ENCODE data around the gene ATP8A2. TPM values are rescaled to one million over a fixed set of nuclear protein-coding genes. Genes with fewer than 3 reads are reported as not detected.
"Not testable (repeated sequence)": the region's sequence is repeated elsewhere in the genome, so short reads cannot be mapped to it uniquely, and the experiment has no call there.

The ATP8A2 gene
- total and polyA plus RNA-seq, 2 of the 8 experiments (the other 6 are each of a cell fraction or from before 2014, with no cell fraction given) = 2.4 to 8.3 TPM

DNA sequence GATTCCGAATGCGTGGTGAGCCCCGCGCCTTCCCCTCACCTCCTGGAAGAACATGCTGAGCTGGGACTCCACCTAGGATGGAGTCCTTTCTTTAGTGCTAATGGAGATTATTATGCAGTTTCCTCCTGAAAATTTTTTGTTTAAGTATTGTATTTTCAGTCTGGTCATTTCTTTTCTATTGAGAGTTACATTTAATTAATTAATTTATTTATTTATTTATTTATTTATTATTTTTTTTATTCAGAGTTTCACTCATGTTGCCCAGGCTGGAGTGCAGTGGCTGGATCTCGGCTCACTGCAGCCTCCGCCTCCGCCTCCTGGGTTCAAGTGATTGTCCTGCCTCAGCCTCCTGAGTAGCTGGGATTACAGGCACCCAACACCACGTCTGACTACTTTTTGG is 400.8 kb downstream of the ATP8A2 start:
- not testable (repeated sequence) for H4K8ac ChIP-seq (ENCODE audit: extremely low read depth, insufficient read depth, low read length); H3K36me3 ChIP-seq (ENCODE audit: control insufficient read depth in 2 of 4, insufficient read depth in 4 of 4, low read length in 3 of 4); H2BK5ac ChIP-seq (ENCODE audit: low read depth, low read length); H2AFZ ChIP-seq (ENCODE audit: low read length); H3K56ac ChIP-seq (replicated peaks; ENCODE audit: insufficient read length, low read depth, low read length); H4K5ac ChIP-seq (ENCODE audit: insufficient read length, low read depth, low read length); H3K4me2 ChIP-seq (ENCODE audit: insufficient read depth in 1 of 2, low read depth in 2 of 2, low read length in 2 of 2); H3K23me2 ChIP-seq (ENCODE audit: low read depth, low read length); H3K18ac ChIP-seq (ENCODE audit: extremely low read depth, low read length); DNase-seq (ENCODE audit: low read depth in 1 of 2, low spot score in 2 of 2); H2AK5ac ChIP-seq (ENCODE audit: low read depth, low read length); H3K27me3 ChIP-seq (replicated peaks in 1 of 4; ENCODE audit: control insufficient read depth in 3 of 4, extremely low read depth in 1 of 4, insufficient read depth in 3 of 4, low read length in 3 of 4); H3K27ac ChIP-seq (ENCODE audit: low read depth, low read length); H4K20me1 ChIP-seq (replicated peaks in 1 of 2; ENCODE audit: control insufficient read depth in 1 of 2, insufficient read depth in 2 of 2, low read length in 2 of 2); H3K14ac ChIP-seq (ENCODE audit: insufficient read length); H3K23ac ChIP-seq (ENCODE audit: insufficient read length); H3K9ac ChIP-seq (replicated peaks in 1 of 4; ENCODE audit: extremely low read depth in 1 of 4, low read depth in 3 of 4, low read length in 3 of 4); H2BK15ac ChIP-seq (ENCODE audit: low read length); H2BK12ac ChIP-seq (ENCODE audit: low read depth, low read length); H2BK120ac ChIP-seq (replicated peaks; ENCODE audit: low read depth, low read length); H3K79me1 ChIP-seq (ENCODE audit: low read depth, low read length); H3K4me3 ChIP-seq (ENCODE audit: extremely low read depth in 1 of 4, insufficient read depth in 2 of 4, low read depth in 3 of 4, low read length in 4 of 4); H3K9me3 ChIP-seq (ENCODE audit: insufficient read depth in 2 of 2, low read depth in 1 of 2, low read length in 1 of 2); H4K91ac ChIP-seq (replicated peaks; ENCODE audit: insufficient read length, low read length); H3K4ac ChIP-seq (replicated peaks; ENCODE audit: insufficient read length, low read depth, low read length); H3K79me2 ChIP-seq (ENCODE audit: control insufficient read depth in 1 of 2, insufficient read depth in 2 of 2, low read length in 2 of 2); H2BK20ac ChIP-seq (ENCODE audit: low read length); FAIRE-seq
- 90% methylated on average over 8 of the region's 8 CpGs; no CpG with 5 or more reads in 1 of the 2 experiments for WGBS, 2 experiments (ENCODE audit: extremely low coverage in 1 of 2, insufficient coverage in 1 of 2, insufficient read length in 1 of 2, insufficient replicate concordance in 2 of 2, low coverage in 1 of 2, low lambda C conversion rate in 2 of 2, missing lambda C conversion rate in 1 of 2)
- ChIA-PET CTCF (ENCODE audit: partially characterized antibody) (interaction anchor here (0.6 to 1.0 kb wide), 3 partner anchors 23 to 1553 kb away, joined by 3 read pairs; no protein-coding TSS in a partner anchor), POLR2A (ENCODE audit: partially characterized antibody) (interaction anchor here (0.7 kb wide), 1 partner anchor 8 kb away, joined by 3 read pairs; no protein-coding TSS in a partner anchor)
- peaks cover 4 to 18% (median 8%) of the 10 kb centered on the region in 4 experiments for H3K4me1 ChIP-seq (replicated peaks in 1 of 4; ENCODE audit: control insufficient read depth in 3 of 4, insufficient read depth in 4 of 4, low read length in 3 of 4)

DNA sequence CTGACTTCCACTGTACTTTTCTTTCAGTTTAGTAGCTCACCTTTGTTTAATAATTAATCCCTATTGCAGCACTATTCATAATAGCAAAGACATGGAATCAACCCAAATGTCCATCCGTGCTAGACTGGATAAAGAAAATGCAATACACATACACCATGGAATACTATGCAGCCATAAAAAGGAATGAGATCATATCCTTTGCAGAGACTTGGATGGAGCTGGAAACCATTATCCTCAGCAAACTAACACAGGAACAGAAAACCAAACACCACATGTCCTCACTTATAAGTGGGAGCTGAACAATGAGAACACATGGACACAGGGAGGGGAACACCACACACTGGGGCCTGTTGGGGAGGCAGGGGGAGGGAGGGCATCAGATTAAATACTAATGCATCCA is 402.3 kb downstream of the ATP8A2 start:
- not testable (repeated sequence) for H3K27me3 ChIP-seq (replicated peaks in 1 of 4; ENCODE audit: control insufficient read depth in 3 of 4, extremely low read depth in 1 of 4, insufficient read depth in 3 of 4, low read length in 3 of 4); H2BK120ac ChIP-seq (replicated peaks; ENCODE audit: low read depth, low read length); H3K4me2 ChIP-seq (ENCODE audit: insufficient read depth in 1 of 2, low read depth in 2 of 2, low read length in 2 of 2); H2BK20ac ChIP-seq (ENCODE audit: low read length); H2BK5ac ChIP-seq (ENCODE audit: low read depth, low read length); H4K20me1 ChIP-seq (replicated peaks in 1 of 2; ENCODE audit: control insufficient read depth in 1 of 2, insufficient read depth in 2 of 2, low read length in 2 of 2); H3K4me3 ChIP-seq (ENCODE audit: extremely low read depth in 1 of 4, insufficient read depth in 2 of 4, low read depth in 3 of 4, low read length in 4 of 4); H3K18ac ChIP-seq (ENCODE audit: extremely low read depth, low read length); H3K4ac ChIP-seq (replicated peaks; ENCODE audit: insufficient read length, low read depth, low read length); H4K5ac ChIP-seq (ENCODE audit: insufficient read length, low read depth, low read length); H3K14ac ChIP-seq (ENCODE audit: insufficient read length); H3K36me3 ChIP-seq (ENCODE audit: control insufficient read depth in 2 of 4, insufficient read depth in 4 of 4, low read length in 3 of 4); H2AFZ ChIP-seq (ENCODE audit: low read length); H2BK15ac ChIP-seq (ENCODE audit: low read length); H2AK5ac ChIP-seq (ENCODE audit: low read depth, low read length); H3K79me2 ChIP-seq (ENCODE audit: control insufficient read depth in 1 of 2, insufficient read depth in 2 of 2, low read length in 2 of 2); H3K56ac ChIP-seq (replicated peaks; ENCODE audit: insufficient read length, low read depth, low read length); H2BK12ac ChIP-seq (ENCODE audit: low read depth, low read length); H3K27ac ChIP-seq (ENCODE audit: low read depth, low read length); H3K23ac ChIP-seq (ENCODE audit: insufficient read length); FAIRE-seq; H3K9me3 ChIP-seq (ENCODE audit: insufficient read depth in 2 of 2, low read depth in 1 of 2, low read length in 1 of 2); H3K9ac ChIP-seq (replicated peaks in 1 of 4; ENCODE audit: extremely low read depth in 1 of 4, low read depth in 3 of 4, low read length in 3 of 4); H3K79me1 ChIP-seq (ENCODE audit: low read depth, low read length); DNase-seq (ENCODE audit: low read depth in 1 of 2, low spot score in 2 of 2); H3K23me2 ChIP-seq (ENCODE audit: low read depth, low read length); H4K8ac ChIP-seq (ENCODE audit: extremely low read depth, insufficient read depth, low read length); H4K91ac ChIP-seq (replicated peaks; ENCODE audit: insufficient read length, low read length)
- peaks cover 4 to 18% (median 8%) of the 10 kb centered on the region in 4 experiments for H3K4me1 ChIP-seq (replicated peaks in 1 of 4; ENCODE audit: control insufficient read depth in 3 of 4, insufficient read depth in 4 of 4, low read length in 3 of 4)
- 96% methylated on average over 1 of the region's 1 CpG; no CpG with 5 or more reads in 1 of the 2 experiments for WGBS, 2 experiments (ENCODE audit: extremely low coverage in 1 of 2, insufficient coverage in 1 of 2, insufficient read length in 1 of 2, insufficient replicate concordance in 2 of 2, low coverage in 1 of 2, low lambda C conversion rate in 2 of 2, missing lambda C conversion rate in 1 of 2)
- CTCF ChIA-PET (ENCODE audit: partially characterized antibody) = interaction anchor here (1.0 to 2.0 kb wide), 3 partner anchors 10 to 16 kb away, joined by 3 to 4 read pairs (median 3); no protein-coding TSS in a partner anchor
- POLR2A ChIA-PET (ENCODE audit: partially characterized antibody) = interaction anchor here (1.8 kb wide), 1 partner anchor 277 kb away, joined by 3 read pairs; no protein-coding TSS in a partner anchor

All from H1 (cell line).